GM21737 (cell line): Measurements from ENCODE around the gene FCN2.
"Not testable (repeated sequence)": the region's sequence is repeated elsewhere in the genome, so short reads cannot be mapped to it uniquely, and the experiment has no call there.

Source experiments
- ATAC-seq: cut with Tn5 transposase; IDR thresholded peaks from one replicate; pipeline ENCODE4 v1.9.1; 2021; ENCODE audit warnings: mild to moderate bottlenecking, moderate library complexity; ENCODE audit not compliant: unreplicated experiment

FCN2 gene

GRCh38 chr9:134847138-134847537, 33.5 kb upstream of the FCN2 start:
- no peak for ATAC-seq

- ATAC-seq: no peak
Measured at GRCh38 chr9:134847752-134848432, 32.7 kb upstream of the FCN2 start.

- no peak for ATAC-seq
Measured at GRCh38 chr9:134848504-134848903, 32.1 kb upstream of the FCN2 start.

GRCh38 chr9:134850611-134851010, 30.0 kb upstream of the FCN2 start:
- ATAC-seq: no peak

GRCh38 chr9:134851020-134851419, 29.6 kb upstream of the FCN2 start:
- ATAC-seq: no peak

GRCh38 chr9:134852906-134853654, 27.5 kb upstream of the FCN2 start:
- no peak for ATAC-seq

- no peak for ATAC-seq
Measured at GRCh38 chr9:134853893-134854292, 26.7 kb upstream of the FCN2 start.

- no peak for ATAC-seq
Measured at GRCh38 chr9:134854541-134854981, 26.0 kb upstream of the FCN2 start.

- no peak for ATAC-seq
Measured at GRCh38 chr9:134855231-134855899, 25.2 kb upstream of the FCN2 start.

GRCh38 chr9:134855900-134856377, 24.7 kb upstream of the FCN2 start:
- ATAC-seq: no peak

GRCh38 chr9:134857451-134857850, 23.2 kb upstream of the FCN2 start:
- ATAC-seq: not testable (repeated sequence)

GRCh38 chr9:134858051-134858841, 22.4 kb upstream of the FCN2 start:
- ATAC-seq: peak; percentile 75

- no peak for ATAC-seq
Measured at GRCh38 chr9:134860510-134860909, 20.1 kb upstream of the FCN2 start.

- ATAC-seq: no peak
Measured at GRCh38 chr9:134861595-134862334, 18.8 kb upstream of the FCN2 start.

GRCh38 chr9:134863306-134863902, 17.2 kb upstream of the FCN2 start:
- ATAC-seq: no peak

- no peak for ATAC-seq
Measured at GRCh38 chr9:134863941-134864820, 16.4 kb upstream of the FCN2 start.

GRCh38 chr9:134864821-134865190, 15.8 kb upstream of the FCN2 start:
- no peak for ATAC-seq

- ATAC-seq: no peak
Measured at GRCh38 chr9:134867917-134868750, 12.5 kb upstream of the FCN2 start.
